Motor neuron (in vitro differentiated cells): Measurements from ENCODE around the gene DPYD. TPM values are rescaled to one million over a fixed set of nuclear protein-coding genes. Genes with fewer than 3 reads are reported as not detected.

Experiments used
- ATAC-seq, 8 experiments: fragments of 200-7000 bp; cut with Tn5 transposase; replicated peaks in 6 of 8; 2 replicates each; pipeline ENCODE4 v1.8.0; 2021; ENCODE audit warnings: mild to moderate bottlenecking in 8 of 8, moderate library complexity in 8 of 8
- H3K27ac ChIP-seq, 2 donors: fragments of 250-450 bp; sonication (Bioruptor Pico); 2 replicates each; pipeline ENCODE4 v1.9.0; 2021; ENCODE audit warnings: antibody characterized with exemption in 2 of 2, mild to moderate bottlenecking in 2 of 2, moderate library complexity in 1 of 2
- H3K4me1 ChIP-seq, 2 donors: fragments of 250-450 bp; sonication (Bioruptor Pico); replicated peaks in 1 of 2; 2 replicates each; pipeline ENCODE4 v1.6.1; 2021; ENCODE audit warnings: antibody characterized with exemption in 2 of 2, mild to moderate bottlenecking in 2 of 2, moderate library complexity in 1 of 2
- H3K4me3 ChIP-seq, 5 donors: fragments of 250-450 bp; sonication (Bioruptor Pico); 2 replicates each; pipeline ENCODE4 v1.9.0; 2021; ENCODE audit warnings: antibody characterized with exemption in 5 of 5, mild to moderate bottlenecking in 5 of 5, moderate library complexity in 4 of 5
- WGBS, 10 experiments: fragments of 450-650 bp; shearing (Covaris generic); methylation state at CpG; one replicate each; pipeline ENCODE4 v1.0.0; 2022; 5-methylcytosine and 5-hydroxymethylcytosine counted together
- in situ Hi-C, 9 experiments: fragments of 400-800 bp; cut with MboI; loops; one replicate each; pipeline ENCODE4 v1.15.0; 2021; ENCODE audit warnings: low sequenced_read_pairs in 9 of 9, low pct_unique_long_range_greater_than_20kb in 2 of 9; ENCODE audit not compliant: unreplicated experiment in 9 of 9
- total RNA-seq, 8 experiments: library from RNA; unstranded; fragments of 300-600 nt; gene quantifications; 2 replicates each; pipeline versions ENCODE4 v1.2.3 to v1.2.4, GENCODE V29; 2022

DPYD gene
- total RNA-seq, 8 experiments from 2014 or later, result 7.4 to 37.1 (median 14.2) TPM

DNA sequence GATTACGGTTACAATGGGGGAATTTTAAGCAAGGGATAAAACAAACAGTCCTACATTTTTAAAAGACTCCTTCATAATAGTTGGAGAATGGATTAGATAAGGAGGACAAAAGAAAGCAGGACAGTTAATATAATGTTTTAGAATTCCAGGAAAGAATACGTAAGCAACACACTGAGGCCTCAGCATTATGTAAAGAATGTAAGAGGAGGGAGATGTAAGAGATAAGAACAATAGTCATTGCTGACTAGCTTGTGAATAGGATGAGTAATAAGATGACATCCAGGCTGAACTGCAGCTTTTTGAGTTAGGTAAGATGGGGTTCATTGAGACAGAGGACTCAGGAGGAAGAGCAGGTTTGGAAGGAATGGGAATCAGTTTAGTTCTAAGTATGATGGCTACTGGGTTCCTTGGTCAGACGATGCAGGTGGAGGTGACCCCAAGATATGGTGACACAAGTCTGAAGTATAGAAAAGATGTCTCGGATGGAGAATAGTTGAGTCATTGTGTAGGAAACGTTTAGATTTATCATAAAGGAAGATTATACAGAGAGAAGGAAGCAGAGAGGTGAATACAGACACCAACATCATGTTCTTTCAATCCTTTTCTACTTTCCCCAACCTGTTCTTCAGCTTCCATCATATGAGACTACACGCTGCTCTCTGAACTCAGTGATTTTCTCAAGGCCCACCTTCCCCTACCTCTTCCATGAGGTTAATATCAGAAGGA is 826.4 kb downstream of the DPYD start:
- in situ Hi-C loops, result no loop called here
- 43 to 90% (median 79%) methylated on average over 2 to 6 of the region's 6 CpGs for WGBS, 10 experiments
- Histone ChIP-seq H3K4me3 (no peak overlapping the region), H3K4me1 (peaks cover 12 to 14% of the 10 kb centered on the region in 2 donors), H3K27ac (no peak overlapping the region)
- peak in 5 of 8 experiments; percentile 29 to 98 (median 62) for ATAC-seq

- no peak overlapping the region for H3K4me3 ChIP-seq
These were observed 827.1 kb downstream of the DPYD start for GRCh38 chr1:97093741-97094140.

DNA sequence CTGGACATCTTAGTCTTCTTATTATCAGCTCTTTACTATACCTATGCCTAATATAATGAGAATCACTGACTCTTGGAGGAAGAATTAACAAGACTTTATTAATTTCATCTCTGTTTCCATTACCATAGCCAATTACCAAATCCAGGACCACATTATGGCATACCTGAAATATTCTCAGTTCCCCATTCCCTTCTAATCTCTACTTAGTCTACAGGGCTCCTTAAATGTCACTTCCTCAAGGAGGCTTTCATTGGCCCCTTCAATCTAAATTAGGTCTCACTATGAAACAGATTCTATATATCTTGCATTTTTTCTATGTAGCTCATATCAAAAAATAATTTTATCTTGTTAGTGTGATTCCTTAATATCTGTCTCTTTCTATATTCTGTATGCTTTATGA is 828.0 kb downstream of the DPYD start:
- H3K27ac ChIP-seq, result no peak overlapping the region
- ATAC-seq, result no peak
- in situ Hi-C loops, result no loop called here
- H3K4me1 ChIP-seq, result peaks cover 12 to 14% of the 10 kb centered on the region in 2 donors
- no peak overlapping the region for H3K4me3 ChIP-seq

More at GRCh38 chr1:97093741-97094140, 827.1 kb downstream of the DPYD start:
- peaks cover 12 to 14% of the 10 kb centered on the region in 2 donors for H3K4me1 ChIP-seq
- H3K27ac ChIP-seq, result no peak overlapping the region
- in situ Hi-C loops, result no loop called here
- ATAC-seq, result peak in 2 of 8 experiments; percentile 71 to 80
- WGBS, 10 experiments, result 0 to 100% (median 55%) methylated on average over 2 to 3 of the region's 3 CpGs; no CpG with 5 or more reads in 1 of the 10 experiments

GRCh38 chr1:97091679-97092078 is 829.2 kb downstream of the DPYD start:
- Histone ChIP-seq H3K27ac (no peak overlapping the region), H3K4me3 (no peak overlapping the region), H3K4me1 (peaks cover 12 to 14% of the 10 kb centered on the region in 2 donors)
- ATAC-seq, result peak in 1 of 8 experiments; percentile 34
- in situ Hi-C loops, result no loop called here

- Histone ChIP-seq H3K4me1 (peaks cover 12 to 14% of the 10 kb centered on the region in 2 donors), H3K27ac (no peak overlapping the region), H3K4me3 (no peak overlapping the region)
- 74 to 100% (median 93%) methylated on average over 1 to 3 of the region's 3 CpGs for WGBS, 10 experiments
- ATAC-seq, result no peak
- in situ Hi-C loops, result no loop called here
These were observed 829.6 kb downstream of the DPYD start for GRCh38 chr1:97091263-97091662.

DNA sequence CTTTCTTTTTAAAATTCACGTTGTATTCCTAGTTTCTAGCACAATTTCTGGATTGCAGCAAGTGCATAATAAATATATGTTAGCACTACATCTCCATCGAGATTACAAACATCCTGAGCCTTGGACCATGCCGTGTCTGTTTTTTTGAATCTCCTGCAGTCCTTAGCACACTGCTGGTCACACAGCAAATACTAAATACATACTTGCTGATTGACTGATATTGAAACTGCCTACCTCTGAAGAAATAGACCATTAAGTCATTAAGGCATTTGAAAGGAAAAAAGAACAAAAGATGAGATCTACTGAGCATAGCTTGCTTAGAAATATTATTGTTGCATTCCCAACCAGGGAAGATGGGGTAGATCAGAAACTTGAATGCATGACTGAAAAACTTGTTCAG is 830.1 kb downstream of the DPYD start:
- Histone ChIP-seq H3K4me3 (no peak overlapping the region), H3K4me1 (peaks cover 12 to 14% of the 10 kb centered on the region in 2 donors), H3K27ac (no peak overlapping the region)
- in situ Hi-C loops, result no loop called here
- WGBS, 10 experiments, result 20 to 100% (median 93%) methylated on average over 1 to 3 of the region's 3 CpGs; no CpG with 5 or more reads in 1 of the 10 experiments
- no peak for ATAC-seq

DNA sequence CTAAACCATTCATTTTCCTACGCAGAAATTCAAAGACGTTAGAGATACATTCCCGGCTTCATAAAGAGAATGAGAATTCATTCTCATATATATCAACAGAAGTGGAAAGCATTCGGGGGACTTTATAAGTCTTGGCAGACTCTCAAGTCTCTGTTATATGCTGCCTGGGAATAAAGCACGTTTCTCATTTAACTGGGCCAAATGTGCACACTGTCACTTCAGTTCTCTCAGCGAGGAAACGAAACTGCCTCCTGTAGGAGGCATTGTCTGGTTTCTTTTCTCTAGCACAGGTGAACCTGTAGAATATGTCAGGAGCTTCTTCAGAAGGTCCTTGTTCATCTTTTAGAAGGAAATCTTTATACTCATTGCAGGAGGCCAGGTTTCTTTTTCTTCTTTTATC is 831.7 kb downstream of the DPYD start:
- no peak overlapping the region for H3K4me3 ChIP-seq
- ATAC-seq, result no peak
- in situ Hi-C loops, result no loop called here

GRCh38 chr1:97088391-97088790 is 832.4 kb downstream of the DPYD start:
- in situ Hi-C loops, result no loop called here
- Histone ChIP-seq H3K27ac (no peak overlapping the region), H3K4me1 (peaks cover 12% of the 10 kb centered on the region in 2 donors), H3K4me3 (no peak overlapping the region)
- 67 to 100% (median 93%) methylated on average over 1 of the region's 1 CpG; no CpG with 5 or more reads in 3 of the 10 experiments for WGBS, 10 experiments
- ATAC-seq, result peak in 1 of 8 experiments; percentile 52

More for the DNA sequence above, 831.7 kb downstream of the DPYD start:
- no peak overlapping the region for H3K27ac ChIP-seq
- 67 to 95% (median 87%) methylated on average over 3 to 7 of the region's 7 CpGs; no CpG with 5 or more reads in 1 of the 10 experiments for WGBS, 10 experiments
- peaks cover 12% of the 10 kb centered on the region in 2 donors for H3K4me1 ChIP-seq

GRCh38 chr1:97084546-97084945 is 836.3 kb downstream of the DPYD start:
- 0 to 90% (median 46%) methylated on average over 1 to 2 of the region's 2 CpGs; no CpG with 5 or more reads in 1 of the 10 experiments for WGBS, 10 experiments
- H3K4me1 ChIP-seq, result peaks cover 0 to 1% of the 10 kb centered on the region in 2 donors
- H3K27ac ChIP-seq, result no peak overlapping the region
- no peak overlapping the region for H3K4me3 ChIP-seq
- ATAC-seq, result peak in 3 of 8 experiments; percentile 73 to 89 (median 88)
- in situ Hi-C loops, result no loop called here

DNA sequence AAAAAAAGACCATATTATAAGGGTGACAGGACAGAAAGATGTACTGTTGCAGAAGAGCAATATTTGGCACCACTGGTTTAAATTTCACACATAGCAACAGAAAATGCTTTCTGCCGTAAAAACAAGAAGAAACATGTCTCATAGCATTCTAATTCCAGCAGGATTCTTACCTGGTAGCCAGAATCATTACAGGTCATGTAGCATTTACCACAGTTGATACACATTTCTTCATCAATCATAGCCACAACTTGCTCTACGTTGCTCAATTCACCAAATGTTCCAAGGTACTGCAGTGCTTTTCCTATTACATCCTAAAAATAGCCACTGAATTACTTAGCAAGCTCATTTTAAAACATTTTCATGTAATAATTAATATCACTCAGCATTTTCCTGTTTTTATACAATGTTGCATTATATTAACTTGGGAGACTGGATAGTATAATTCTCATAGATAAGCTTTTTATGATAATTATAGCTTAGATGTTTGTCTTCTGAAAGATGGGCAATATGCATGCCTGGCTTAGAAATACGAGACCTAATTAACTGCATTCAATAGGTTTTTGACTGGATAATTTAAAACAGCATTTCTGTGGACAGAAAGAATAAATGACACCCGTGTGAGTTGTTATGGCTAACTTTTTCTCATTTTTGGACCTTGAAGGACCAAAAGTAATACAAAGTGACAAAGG is 838.5 kb downstream of the DPYD start:
- ATAC-seq, result no peak
- in situ Hi-C loops, result no loop called here

GRCh38 chr1:97078872-97079271 is 842.0 kb downstream of the DPYD start:
- ATAC-seq, result peak in 2 of 8 experiments; percentile 24 to 95
- H3K4me3 ChIP-seq, result no peak overlapping the region
- no peak overlapping the region for H3K27ac ChIP-seq
- 72 to 100% (median 88%) methylated on average over 1 to 6 of the region's 6 CpGs for WGBS, 10 experiments
- H3K4me1 ChIP-seq, result peaks cover 0 to 2% of the 10 kb centered on the region in 2 donors
- in situ Hi-C loops, result no loop called here

More for the DNA sequence above, 838.5 kb downstream of the DPYD start:
- Histone ChIP-seq H3K27ac (no peak overlapping the region), H3K4me3 (no peak overlapping the region), H3K4me1 (peaks cover 0 to 2% of the 10 kb centered on the region in 2 donors)
- WGBS, 10 experiments, result 35 to 92% (median 63%) methylated on average over 2 to 4 of the region's 4 CpGs

DNA sequence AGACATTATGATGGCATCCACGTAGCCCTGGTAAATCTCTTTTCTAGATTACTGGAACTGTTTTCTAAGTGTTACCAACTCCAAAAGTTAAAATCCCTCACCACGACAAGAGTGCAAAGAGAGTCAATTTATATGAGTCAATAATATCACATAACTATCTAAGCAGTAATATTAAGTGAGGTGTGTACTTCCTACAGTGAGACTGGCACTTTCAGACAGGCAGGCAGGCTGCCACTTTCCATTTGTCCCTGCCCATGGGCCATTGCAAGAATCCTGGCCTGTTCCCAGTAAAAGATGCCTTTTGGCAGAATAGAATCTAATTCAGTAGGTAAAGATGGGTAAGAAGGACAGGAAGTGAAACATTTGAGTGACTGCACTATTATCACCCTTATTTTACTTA is 843.6 kb downstream of the DPYD start:
- in situ Hi-C loops, result no loop called here

GRCh38 chr1:97074771-97075170 is 846.1 kb downstream of the DPYD start:
- H3K4me3 ChIP-seq, result no peak overlapping the region
- ATAC-seq, result no peak
- in situ Hi-C loops, result no loop called here

More for the DNA sequence above, 843.6 kb downstream of the DPYD start:
- no peak for ATAC-seq
- Histone ChIP-seq H3K27ac (no peak overlapping the region), H3K4me1 (peaks cover 0 to 2% of the 10 kb centered on the region in 2 donors), H3K4me3 (no peak overlapping the region)
- WGBS, 10 experiments, result 30 to 100% (median 40%) methylated on average over 1 to 2 of the region's 2 CpGs; no CpG with 5 or more reads in 1 of the 10 experiments

More at GRCh38 chr1:97074771-97075170, 846.1 kb downstream of the DPYD start:
- Histone ChIP-seq H3K27ac (no peak overlapping the region), H3K4me1 (peaks cover 0 to 2% of the 10 kb centered on the region in 2 donors)
- WGBS, 10 experiments, result 62 to 100% (median 76%) methylated on average over 1 to 2 of the region's 2 CpGs; no CpG with 5 or more reads in 2 of the 10 experiments
